HG03378 (cell line): ENCODE data around the gene BRSK2.
"Not testable (repeated sequence)": the region's sequence is repeated elsewhere in the genome, so short reads cannot be mapped to it uniquely, and the experiment has no call there.

Experiments used
- ATAC-seq: cut with Tn5 transposase; IDR thresholded peaks from one replicate; pipeline ENCODE4 v1.9.1; 2021; ENCODE audit warnings: mild to moderate bottlenecking, moderate library complexity; ENCODE audit not compliant: unreplicated experiment

Gene BRSK2

GRCh38 chr11:1508491-1508891 is 118.8 kb downstream of the BRSK2 start:
- ATAC-seq = no peak

GRCh38 chr11:1508986-1509385 is 119.3 kb downstream of the BRSK2 start:
- no peak for ATAC-seq

GRCh38 chr11:1509626-1510255 is 120.0 kb downstream of the BRSK2 start:
- ATAC-seq = no peak

GRCh38 chr11:1510351-1510750 is 120.6 kb downstream of the BRSK2 start:
- ATAC-seq = not testable (repeated sequence)

GRCh38 chr11:1510928-1511327 is 121.2 kb downstream of the BRSK2 start:
- no peak for ATAC-seq

GRCh38 chr11:1511937-1512496 is 122.3 kb downstream of the BRSK2 start:
- ATAC-seq = no peak
